GM10266 (cell line): ENCODE results near the gene LIMK2.

Experiments used
- DNase-seq: peaks from one replicate; pipeline ENCODE4 v3.0.0; 2012; ENCODE audit errors: extremely low spot score
- TF ChIP-seq, protein P1 (sequence below): IDR thresholded peaks from 2 replicates; pipeline ENCODE4 v1.5.1; 2012; ENCODE audit warnings: mild to moderate bottlenecking, low read depth; ENCODE audit not compliant: control insufficient read depth, insufficient read depth; ENCODE audit errors: missing control alignments

Gene LIMK2

DNA sequence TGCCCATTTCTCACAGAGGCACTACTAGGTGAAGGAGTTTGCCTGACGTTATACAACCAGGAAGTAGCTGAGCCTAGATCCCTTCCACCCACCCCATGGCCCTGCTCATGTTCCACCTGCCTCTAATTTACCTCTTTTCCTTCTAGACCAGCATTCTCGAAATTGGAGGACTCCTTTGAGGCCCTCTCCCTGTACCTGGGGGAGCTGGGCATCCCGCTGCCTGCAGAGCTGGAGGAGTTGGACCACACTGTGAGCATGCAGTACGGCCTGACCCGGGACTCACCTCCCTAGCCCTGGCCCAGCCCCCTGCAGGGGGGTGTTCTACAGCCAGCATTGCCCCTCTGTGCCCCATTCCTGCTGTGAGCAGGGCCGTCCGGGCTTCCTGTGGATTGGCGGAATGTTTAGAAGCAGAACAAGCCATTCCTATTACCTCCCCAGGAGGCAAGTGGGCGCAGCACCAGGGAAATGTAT is 66.1 kb downstream of the LIMK2 start:
- TF ChIP-seq, protein P1, sequence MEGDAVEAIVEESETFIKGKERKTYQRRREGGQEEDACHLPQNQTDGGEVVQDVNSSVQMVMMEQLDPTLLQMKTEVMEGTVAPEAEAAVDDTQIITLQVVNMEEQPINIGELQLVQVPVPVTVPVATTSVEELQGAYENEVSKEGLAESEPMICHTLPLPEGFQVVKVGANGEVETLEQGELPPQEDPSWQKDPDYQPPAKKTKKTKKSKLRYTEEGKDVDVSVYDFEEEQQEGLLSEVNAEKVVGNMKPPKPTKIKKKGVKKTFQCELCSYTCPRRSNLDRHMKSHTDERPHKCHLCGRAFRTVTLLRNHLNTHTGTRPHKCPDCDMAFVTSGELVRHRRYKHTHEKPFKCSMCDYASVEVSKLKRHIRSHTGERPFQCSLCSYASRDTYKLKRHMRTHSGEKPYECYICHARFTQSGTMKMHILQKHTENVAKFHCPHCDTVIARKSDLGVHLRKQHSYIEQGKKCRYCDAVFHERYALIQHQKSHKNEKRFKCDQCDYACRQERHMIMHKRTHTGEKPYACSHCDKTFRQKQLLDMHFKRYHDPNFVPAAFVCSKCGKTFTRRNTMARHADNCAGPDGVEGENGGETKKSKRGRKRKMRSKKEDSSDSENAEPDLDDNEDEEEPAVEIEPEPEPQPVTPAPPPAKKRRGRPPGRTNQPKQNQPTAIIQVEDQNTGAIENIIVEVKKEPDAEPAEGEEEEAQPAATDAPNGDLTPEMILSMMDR, result no peak
- no peak for DNase-seq

DNA sequence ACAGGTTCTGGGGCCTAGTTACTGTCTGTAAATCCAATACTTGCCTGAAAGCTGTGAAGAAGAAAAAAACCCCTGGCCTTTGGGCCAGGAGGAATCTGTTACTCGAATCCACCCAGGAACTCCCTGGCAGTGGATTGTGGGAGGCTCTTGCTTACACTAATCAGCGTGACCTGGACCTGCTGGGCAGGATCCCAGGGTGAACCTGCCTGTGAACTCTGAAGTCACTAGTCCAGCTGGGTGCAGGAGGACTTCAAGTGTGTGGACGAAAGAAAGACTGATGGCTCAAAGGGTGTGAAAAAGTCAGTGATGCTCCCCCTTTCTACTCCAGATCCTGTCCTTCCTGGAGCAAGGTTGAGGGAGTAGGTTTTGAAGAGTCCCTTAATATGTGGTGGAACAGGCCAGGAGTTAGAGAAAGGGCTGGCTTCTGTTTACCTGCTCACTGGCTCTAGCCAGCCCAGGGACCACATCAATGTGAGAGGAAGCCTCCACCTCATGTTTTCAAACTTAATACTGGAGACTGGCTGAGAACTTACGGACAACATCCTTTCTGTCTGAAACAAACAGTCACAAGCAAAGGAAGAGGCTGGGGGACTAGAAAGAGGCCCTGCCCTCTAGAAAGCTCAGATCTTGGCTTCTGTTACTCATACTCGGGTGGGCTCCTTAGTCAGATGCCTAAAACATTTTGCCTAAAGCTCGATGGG is 66.7 kb downstream of the LIMK2 start:
- no peak for DNase-seq
- TF ChIP-seq, protein P1, result no peak

DNA sequence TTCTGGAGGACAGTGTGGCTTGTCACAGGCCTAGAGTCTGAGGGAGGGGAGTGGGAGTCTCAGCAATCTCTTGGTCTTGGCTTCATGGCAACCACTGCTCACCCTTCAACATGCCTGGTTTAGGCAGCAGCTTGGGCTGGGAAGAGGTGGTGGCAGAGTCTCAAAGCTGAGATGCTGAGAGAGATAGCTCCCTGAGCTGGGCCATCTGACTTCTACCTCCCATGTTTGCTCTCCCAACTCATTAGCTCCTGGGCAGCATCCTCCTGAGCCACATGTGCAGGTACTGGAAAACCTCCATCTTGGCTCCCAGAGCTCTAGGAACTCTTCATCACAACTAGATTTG is 67.2 kb downstream of the LIMK2 start:
- TF ChIP-seq, protein P1, result no peak
- no peak for DNase-seq

DNA sequence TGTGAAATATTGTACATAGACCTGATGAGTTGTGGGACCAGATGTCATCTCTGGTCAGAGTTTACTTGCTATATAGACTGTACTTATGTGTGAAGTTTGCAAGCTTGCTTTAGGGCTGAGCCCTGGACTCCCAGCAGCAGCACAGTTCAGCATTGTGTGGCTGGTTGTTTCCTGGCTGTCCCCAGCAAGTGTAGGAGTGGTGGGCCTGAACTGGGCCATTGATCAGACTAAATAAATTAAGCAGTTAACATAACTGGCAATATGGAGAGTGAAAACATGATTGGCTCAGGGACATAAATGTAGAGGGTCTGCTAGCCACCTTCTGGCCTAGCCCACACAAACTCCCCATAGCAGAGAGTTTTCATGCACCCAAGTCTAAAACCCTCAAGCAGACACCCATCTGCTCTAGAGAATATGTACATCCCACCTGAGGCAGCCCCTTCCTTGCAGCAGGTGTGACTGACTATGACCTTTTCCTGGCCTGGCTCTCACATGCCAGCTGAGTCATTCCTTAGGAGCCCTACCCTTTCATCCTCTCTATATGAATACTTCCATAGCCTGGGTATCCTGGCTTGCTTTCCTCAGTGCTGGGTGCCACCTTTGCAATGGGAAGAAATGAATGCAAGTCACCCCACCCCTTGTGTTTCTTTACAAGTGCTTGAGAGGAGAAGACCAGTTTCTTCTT is 67.9 kb downstream of the LIMK2 start:
- TF ChIP-seq, protein P1, result no peak

DNA sequence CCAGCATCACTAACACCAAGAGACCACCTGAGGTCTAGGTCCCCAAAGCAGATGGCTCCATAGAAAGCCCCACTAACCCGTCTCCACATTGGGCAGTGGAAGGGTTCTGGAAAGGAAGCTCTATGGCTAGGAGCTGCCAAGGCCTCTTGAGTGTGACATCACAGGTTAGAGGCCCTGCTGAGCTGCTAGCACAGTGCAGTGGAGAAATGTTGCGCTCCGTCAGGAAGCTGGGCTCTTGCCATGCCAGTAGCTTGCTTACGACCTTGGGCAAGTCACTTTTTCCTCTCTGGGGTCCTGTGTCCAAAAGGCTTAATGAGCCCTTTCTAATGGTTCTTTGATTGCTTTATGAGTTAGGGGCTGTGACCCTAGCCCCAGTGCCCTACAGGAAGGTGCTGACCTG is 69.6 kb downstream of the LIMK2 start:
- TF ChIP-seq, protein P1, result no peak
- DNase-seq, result no peak

More for the DNA sequence above, 67.9 kb downstream of the LIMK2 start:
- no peak for DNase-seq

DNA sequence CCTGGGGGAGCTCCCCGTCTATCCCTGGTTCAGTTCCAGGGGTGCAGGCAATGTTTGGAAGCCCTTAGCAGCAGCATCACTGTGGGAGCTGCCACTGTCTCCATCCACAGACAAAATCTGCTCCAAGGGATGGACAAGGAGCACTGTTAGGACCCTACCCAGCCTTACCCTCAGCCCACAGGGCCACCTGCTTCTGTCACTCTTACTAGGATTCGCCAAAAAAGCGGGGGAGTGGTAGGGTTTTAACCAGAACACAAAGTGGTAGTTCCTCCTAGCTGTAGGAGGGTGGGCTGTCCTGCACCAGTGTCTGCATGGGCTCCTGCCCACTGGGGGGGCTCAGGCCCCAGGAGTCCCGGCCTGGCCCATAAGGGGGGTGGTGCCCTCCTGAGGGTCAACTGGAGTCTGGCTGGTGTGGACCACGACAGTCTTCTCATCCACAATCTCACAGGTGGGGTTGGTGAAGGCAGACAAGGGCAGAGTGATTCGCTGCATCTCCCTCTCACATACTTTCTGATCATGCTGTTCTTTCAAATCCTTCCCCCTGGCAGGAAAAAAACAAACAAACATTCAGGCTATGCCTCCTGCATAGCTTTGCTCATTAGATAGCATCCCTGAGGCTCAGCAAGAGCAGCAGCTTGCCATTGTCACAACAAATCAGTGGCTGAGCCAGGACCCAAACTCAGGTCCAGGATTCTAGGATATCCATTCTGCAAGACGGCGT is 70.8 kb downstream of the LIMK2 start:
- TF ChIP-seq, protein P1, result no peak
- no peak for DNase-seq
